MM.1S (cell line): ENCODE results near the gene BRIP1.

Source experiments
- DNase-seq: peaks from one replicate; pipeline ENCODE4 v3.0.0-alpha.2; 2015
- H2AFZ ChIP-seq: fragments of 300-600 bp; sonication (generic); 2 replicates; pipeline ENCODE4 v1.6.0; 2016; ENCODE audit warnings: antibody characterized with exemption, low read length
- H3F3A ChIP-seq: fragments of 300-600 bp; sonication (generic); 2 replicates; pipeline ENCODE4 v1.6.1; 2016; ENCODE audit warnings: mild to moderate bottlenecking, antibody characterized with exemption, low read length, moderate library complexity, mixed read lengths; ENCODE audit not compliant: insufficient read depth
- H3K27ac ChIP-seq: fragments of 300-600 bp; sonication (generic); 2 replicates; pipeline ENCODE4 v1.5.1; 2016; ENCODE audit warnings: mild to moderate bottlenecking, low read length
- H3K27me3 ChIP-seq: fragments of 300-600 bp; sonication (generic); replicated peaks from 2 replicates; pipeline ENCODE4 v1.6.0; 2016; ENCODE audit warnings: low read length; ENCODE audit not compliant: insufficient read depth
- H3K36me3 ChIP-seq: fragments of 300-600 bp; sonication (generic); replicated peaks from 2 replicates; pipeline ENCODE4 v1.6.1; 2016; ENCODE audit warnings: mild to moderate bottlenecking, low read length, mixed read lengths; ENCODE audit not compliant: insufficient read depth
- H3K4me1 ChIP-seq: fragments of 300-600 bp; sonication (generic); 2 replicates; pipeline ENCODE4 v1.6.1; 2016; ENCODE audit warnings: low read length, mixed read lengths
- H3K4me2 ChIP-seq: fragments of 300-600 bp; sonication (generic); 2 replicates; pipeline ENCODE4 v1.6.0; 2016; ENCODE audit warnings: low read depth, low read length
- H3K4me3 ChIP-seq: fragments of 300-600 bp; sonication (generic); 2 replicates; pipeline ENCODE4 v1.5.1; 2016; ENCODE audit warnings: low read length, mixed read lengths
- H3K79me2 ChIP-seq: fragments of 300-600 bp; sonication (generic); 2 replicates; pipeline ENCODE4 v1.6.1; 2016; ENCODE audit warnings: mixed run types, low read length, mixed read lengths
- H3K9ac ChIP-seq: fragments of 300-600 bp; sonication (generic); 2 replicates; pipeline ENCODE4 v1.6.1; 2016; ENCODE audit warnings: low read length, mixed read lengths
- H3K9me2 ChIP-seq: fragments of 300-600 bp; sonication (generic); replicated peaks from 2 replicates; pipeline ENCODE4 v1.6.1; 2016; ENCODE audit warnings: mild to moderate bottlenecking, low read length, mixed read lengths; ENCODE audit not compliant: insufficient read depth
- H3K9me3 ChIP-seq: fragments of 300-600 bp; sonication (generic); replicated peaks from 2 replicates; pipeline ENCODE4 v1.6.1; 2016; ENCODE audit warnings: mild to moderate bottlenecking, low read length, mixed read lengths; ENCODE audit not compliant: insufficient read depth
- H4K20me1 ChIP-seq: fragments of 300-600 bp; sonication (generic); 2 replicates; pipeline ENCODE4 v1.6.1; 2016; ENCODE audit warnings: mild to moderate bottlenecking, low read length, moderate library complexity, mixed read lengths; ENCODE audit not compliant: insufficient read depth
- EZH2 ChIP-seq: fragments of 300-600 bp; sonication (generic); optimal IDR thresholded peaks from 2 replicates; pipeline ENCODE3; 2017; ENCODE audit warnings: low read depth, mild to moderate bottlenecking, antibody characterized with exemption, low read length, mixed read lengths
- EZH2phosphoT487 ChIP-seq: fragments of 300-600 bp; sonication (generic); IDR thresholded peaks from 2 replicates; pipeline ENCODE4 v1.6.1; 2018; ENCODE audit warnings: antibody characterized with exemption, low read length
- TF ChIP-seq, protein P1 (sequence below): fragments of 300-600 bp; sonication (generic); IDR thresholded peaks from 2 replicates; pipeline ENCODE4 v1.5.1; 2016; ENCODE audit warnings: antibody characterized with exemption, low read length, mixed read lengths

Gene BRIP1

DNA sequence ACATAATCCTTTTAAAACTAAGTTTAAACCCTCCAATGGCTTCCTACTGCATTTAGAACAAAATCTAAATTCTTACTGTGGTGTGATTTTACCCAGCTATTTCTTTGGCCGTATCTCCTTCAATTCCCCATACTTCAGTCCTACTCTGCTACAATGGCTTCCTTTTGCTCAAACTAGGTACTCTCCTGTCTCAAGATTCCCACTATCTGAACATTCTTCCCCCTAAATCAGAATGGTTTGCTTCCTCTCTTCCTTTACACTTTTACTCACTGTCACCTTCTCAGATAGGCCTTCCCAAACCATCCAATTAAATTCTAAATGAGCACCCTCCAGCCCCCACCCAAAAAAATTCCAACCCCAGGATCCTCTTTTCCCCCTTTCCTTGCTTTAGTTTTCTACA is 109.2 kb downstream of the BRIP1 start:
- no peak overlapping the region for H3K4me2 ChIP-seq
- DNase-seq: no peak
- H2AFZ ChIP-seq: no peak overlapping the region
- H3K27ac ChIP-seq: no peak overlapping the region
- no peaks in the 10 kb centered on the region for H3K36me3 ChIP-seq
- no peak overlapping the region for H3K9ac ChIP-seq
- TF ChIP-seq, protein P1, sequence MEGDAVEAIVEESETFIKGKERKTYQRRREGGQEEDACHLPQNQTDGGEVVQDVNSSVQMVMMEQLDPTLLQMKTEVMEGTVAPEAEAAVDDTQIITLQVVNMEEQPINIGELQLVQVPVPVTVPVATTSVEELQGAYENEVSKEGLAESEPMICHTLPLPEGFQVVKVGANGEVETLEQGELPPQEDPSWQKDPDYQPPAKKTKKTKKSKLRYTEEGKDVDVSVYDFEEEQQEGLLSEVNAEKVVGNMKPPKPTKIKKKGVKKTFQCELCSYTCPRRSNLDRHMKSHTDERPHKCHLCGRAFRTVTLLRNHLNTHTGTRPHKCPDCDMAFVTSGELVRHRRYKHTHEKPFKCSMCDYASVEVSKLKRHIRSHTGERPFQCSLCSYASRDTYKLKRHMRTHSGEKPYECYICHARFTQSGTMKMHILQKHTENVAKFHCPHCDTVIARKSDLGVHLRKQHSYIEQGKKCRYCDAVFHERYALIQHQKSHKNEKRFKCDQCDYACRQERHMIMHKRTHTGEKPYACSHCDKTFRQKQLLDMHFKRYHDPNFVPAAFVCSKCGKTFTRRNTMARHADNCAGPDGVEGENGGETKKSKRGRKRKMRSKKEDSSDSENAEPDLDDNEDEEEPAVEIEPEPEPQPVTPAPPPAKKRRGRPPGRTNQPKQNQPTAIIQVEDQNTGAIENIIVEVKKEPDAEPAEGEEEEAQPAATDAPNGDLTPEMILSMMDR: no peak
- TF ChIP-seq EZH2 (no peak), EZH2phosphoT487 (no peak)
- no peak overlapping the region for H3K4me3 ChIP-seq
- H3K9me2 ChIP-seq: no peaks in the 10 kb centered on the region
- no peaks in the 10 kb centered on the region for H3K27me3 ChIP-seq
- peaks cover 7% of the 10 kb centered on the region for H3K4me1 ChIP-seq
- no peaks in the 10 kb centered on the region; the same call in 1 of the 2 replicates for H4K20me1 ChIP-seq
- peaks cover 6% of the 10 kb centered on the region for H3F3A ChIP-seq
- H3K79me2 ChIP-seq: no peaks in the 10 kb centered on the region
- no peaks in the 10 kb centered on the region for H3K9me3 ChIP-seq

DNA sequence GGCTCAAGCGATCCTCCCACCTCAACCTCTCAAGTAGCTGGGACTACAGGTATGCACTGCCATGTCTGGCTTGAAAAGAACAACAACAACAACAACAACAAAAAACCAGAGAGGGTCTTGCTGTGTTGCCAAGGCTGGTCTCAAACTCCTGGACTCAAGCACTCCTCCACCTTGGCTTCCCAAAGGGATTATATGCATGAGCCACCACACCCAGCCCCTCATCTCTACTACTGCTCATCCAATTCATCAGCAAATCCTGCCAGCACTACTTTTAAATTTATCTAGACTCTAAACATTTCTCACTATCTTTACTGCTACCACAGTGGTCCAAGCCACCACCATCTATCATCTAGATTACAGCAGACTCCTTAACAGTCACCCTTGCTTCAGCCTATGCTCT is 109.6 kb downstream of the BRIP1 start:
- H3K36me3 ChIP-seq: no peaks in the 10 kb centered on the region

DNA sequence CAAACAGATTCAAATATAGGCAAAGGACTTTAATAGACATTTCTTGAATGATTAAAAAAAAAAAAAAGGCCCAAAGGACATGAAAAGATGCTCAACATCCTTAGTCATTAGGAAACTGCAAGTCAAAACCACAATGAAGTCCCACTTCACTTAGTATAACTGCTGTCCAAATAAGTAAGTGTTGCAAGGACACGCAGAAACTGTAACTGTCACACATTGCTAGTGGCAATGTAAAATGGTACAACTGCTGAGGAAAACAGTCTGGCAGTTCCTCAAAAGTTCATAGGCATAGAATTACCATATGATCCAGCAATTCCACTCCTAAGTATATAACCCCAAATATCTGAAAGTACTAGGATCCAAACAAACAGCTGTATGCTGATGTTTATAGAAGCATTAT is 112.7 kb downstream of the BRIP1 start:
- TF ChIP-seq, protein P1: no peak
- TF ChIP-seq EZH2: no peak
- TF ChIP-seq EZH2phosphoT487: no peak
- Histone ChIP-seq H3K4me3 (no peak overlapping the region), H3K4me2 (no peak overlapping the region), H4K20me1 (no peaks in the 10 kb centered on the region), H3F3A (no peaks in the 10 kb centered on the region), H3K27me3 (no peaks in the 10 kb centered on the region), H2AFZ (no peak overlapping the region), H3K9me3 (no peaks in the 10 kb centered on the region), H3K4me1 (no peaks in the 10 kb centered on the region), H3K36me3 (no peaks in the 10 kb centered on the region), H3K27ac (no peak overlapping the region), H3K9me2 (no peaks in the 10 kb centered on the region), H3K9ac (no peak overlapping the region), H3K79me2 (no peaks in the 10 kb centered on the region)
- no peak for DNase-seq

More for the DNA sequence above, 109.6 kb downstream of the BRIP1 start:
- no peak overlapping the region for H3K4me2 ChIP-seq
- H3K4me3 ChIP-seq: no peak overlapping the region
- no peaks in the 10 kb centered on the region for H3K9me3 ChIP-seq
- H3K9ac ChIP-seq: no peak overlapping the region
- no peaks in the 10 kb centered on the region; the same call in 1 of the 2 replicates for H4K20me1 ChIP-seq
- no peaks in the 10 kb centered on the region for H3K9me2 ChIP-seq
- H3K27ac ChIP-seq: no peak overlapping the region
- no peaks in the 10 kb centered on the region for H3K79me2 ChIP-seq
- no peaks in the 10 kb centered on the region for H3K27me3 ChIP-seq
- no peak for TF ChIP-seq EZH2
- TF ChIP-seq, protein P1: no peak
- no peak for TF ChIP-seq EZH2phosphoT487
- H3F3A ChIP-seq: peaks cover 6% of the 10 kb centered on the region
- no peak overlapping the region for H2AFZ ChIP-seq
- H3K4me1 ChIP-seq: peaks cover 7% of the 10 kb centered on the region
- no peak for DNase-seq
